Calu3 (cell line): ENCODE data around the gene ELN. TPM values are rescaled to one million over a fixed set of nuclear protein-coding genes. Genes with fewer than 3 reads are reported as not detected.

ENCODE experiments used
- BruUV-seq: library from RNA; stranded (reverse); fragments of 400-500 nt; replicated peaks from 2 replicates; lab custom pipeline; 2021; lab: Mats Ljungman, UMichigan
- CTCF ChIA-PET: fragments of 300-600 bp; sonication (Branson Sonifier 250); formaldehyde crosslinking; loops from one replicate; lab custom pipeline; 2022; ENCODE audit warnings: antibody characterized with exemption; lab: Charles Lee
- DNase-seq: peaks from one replicate; pipeline ENCODE4 v3.0.0; 2022
- H3K27ac Mint-ChIP-seq: one replicate; pipeline ENCODE4 v1.8.0; 2022; ENCODE audit warnings: mixed read lengths; ENCODE audit not compliant: unreplicated experiment
- H3K27me3 Mint-ChIP-seq: one replicate; pipeline ENCODE4 v1.8.0; 2022; ENCODE audit warnings: mixed read lengths; ENCODE audit not compliant: unreplicated experiment
- H3K36me3 Mint-ChIP-seq: one replicate; pipeline ENCODE4 v1.8.0; 2022; ENCODE audit warnings: mild to moderate bottlenecking, moderate library complexity, mixed read lengths; ENCODE audit not compliant: insufficient read depth, unreplicated experiment
- H3K4me1 Mint-ChIP-seq: one replicate; pipeline ENCODE4 v1.8.0; 2022; ENCODE audit warnings: mild to moderate bottlenecking, low read depth, mixed read lengths; ENCODE audit not compliant: unreplicated experiment
- H3K4me3 Mint-ChIP-seq: one replicate; pipeline ENCODE4 v1.8.0; 2022; ENCODE audit warnings: mild to moderate bottlenecking, low read depth, moderate library complexity, mixed read lengths; ENCODE audit not compliant: unreplicated experiment
- H3K9me3 Mint-ChIP-seq: one replicate; pipeline ENCODE4 v1.8.0; 2022; ENCODE audit warnings: low read depth, mixed read lengths; ENCODE audit not compliant: unreplicated experiment
- CTCF ChIP-seq: fragments of 200-600 bp; IDR thresholded peaks from one replicate; pipeline ENCODE4 v1.8.0; 2022; ENCODE audit warnings: antibody characterized with exemption; ENCODE audit not compliant: unreplicated experiment
- intact Hi-C: fragments of 100-400 bp; cut with micrococcal nuclease; formaldehyde crosslinking; loops from one replicate; pipeline ENCODE4 v1.10.0; 2022; ENCODE audit not compliant: unreplicated experiment
- total RNA-seq: library from RNA; stranded (reverse); gene quantifications from 2 replicates; pipeline ENCODE4 v1.2.3, GENCODE V29; 2022

ELN gene
- total RNA-seq, 1 experiment from 2014 or later, result 0.42 TPM

GRCh38 chr7:74083117-74083876 is 55.3 kb downstream of the ELN start, which contains the start of gene LIMK1:
TSS of gene LIMK1 (plus strand) at chr7:74083804. CDS start at chr7:74083991, 187 bp downstream.
- CTCF ChIA-PET, result interaction anchor here (0.5 to 1.4 kb wide), 2 partner anchors 11 to 26 kb away, joined by 4 to 5 read pairs; no protein-coding TSS in a partner anchor
- no peak for TF ChIP-seq CTCF
- Mint-ChIP-seq H3K27me3 (no peaks in the 10 kb centered on the region), H3K4me1 (no peaks in the 10 kb centered on the region), H3K36me3 (peaks cover 45% of the 10 kb centered on the region), H3K4me3 (peak within 1 kb of the TSS; percentile 86), H3K9me3 (no peaks in the 10 kb centered on the region), H3K27ac (peak within 1 kb of the TSS; percentile 66)
- DNase-seq, result peak; percentile 80
- no TSS peak for BruUV-seq
- intact Hi-C loops, result no loop called here

- intact Hi-C loops, result no loop called here
- Mint-ChIP-seq H3K27ac (peak overlapping the region; percentile 66), H3K36me3 (peaks cover 46% of the 10 kb centered on the region), H3K4me3 (peak overlapping the region; percentile 86), H3K9me3 (no peaks in the 10 kb centered on the region), H3K4me1 (no peaks in the 10 kb centered on the region), H3K27me3 (no peaks in the 10 kb centered on the region)
- TF ChIP-seq CTCF, result no peak
- CTCF ChIA-PET, result interaction anchor here (0.5 to 1.4 kb wide), 3 partner anchors 10 to 109 kb away, joined by 4 to 7 read pairs (median 5); no protein-coding TSS in a partner anchor
- DNase-seq, result peak; percentile 38
- BruUV-seq, result no TSS peak
These were observed 56.2 kb downstream of the ELN start for GRCh38 chr7:74083928-74084721.

- no TSS peak for BruUV-seq
- intact Hi-C loops, result no loop called here
- CTCF ChIA-PET, result interaction anchor here (0.6 kb wide), 1 partner anchor 108 kb away, joined by 7 read pairs; no protein-coding TSS in a partner anchor
- peak overlapping the region; percentile 66 for H3K27ac Mint-ChIP-seq
- peaks cover 46% of the 10 kb centered on the region for H3K36me3 Mint-ChIP-seq
- no peak for TF ChIP-seq CTCF
- H3K4me3 Mint-ChIP-seq, result peak overlapping the region; percentile 86
- H3K27me3 Mint-ChIP-seq, result no peaks in the 10 kb centered on the region
- H3K9me3 Mint-ChIP-seq, result no peaks in the 10 kb centered on the region
- no peaks in the 10 kb centered on the region for H3K4me1 Mint-ChIP-seq
- DNase-seq, result no peak
These were observed 57.0 kb downstream of the ELN start for GRCh38 chr7:74084722-74085578.
